K562 (cell line): ENCODE results near the gene ZNF10. TPM values are rescaled to one million over a fixed set of nuclear protein-coding genes. Genes with fewer than 3 reads are reported as not detected.

Experiments used
- CBX5 ChIP-seq: IDR thresholded peaks from 2 replicates; pipeline ENCODE4 v1.6.1; 2014; ENCODE audit warnings: low read depth, borderline replicate concordance
- DPF2 ChIP-seq: fragments of 450-650 bp; IDR thresholded peaks from 2 replicates; pipeline ENCODE4 v1.6.1; 2016
- FOXK2 ChIP-seq, 2 experiments: fragments of 450-650 bp; IDR thresholded peaks in 1 of 2; conservative IDR thresholded peaks in 1 of 2; 2 replicates each; pipeline ENCODE4 v1.6.1; 2016; ENCODE audit warnings: low read depth in 2 of 2, mild to moderate bottlenecking in 1 of 2
- FOXM1 ChIP-seq, 2 experiments: fragments of 450-650 bp in 1 of 2; sonication (generic) in 1 of 2; formaldehyde crosslinking in 1 of 2; IDR thresholded peaks; 2 replicates each; pipeline versions ENCODE4 v1.6.1 to v1.9.0; 2017 to 2022; ENCODE audit warnings: low read depth in 2 of 2, mild to moderate bottlenecking in 2 of 2, missing genetic modification reagents in 1 of 2, moderate library complexity in 1 of 2
- HSF4 ChIP-seq: fragments of 250-450 bp; sonication (Bioruptor Pico); IDR thresholded peaks from 2 replicates; pipeline ENCODE4 v2.1.2; 2022; ENCODE audit warnings: mild to moderate bottlenecking, moderate library complexity, borderline replicate concordance
- KLF13 ChIP-seq: fragments of 450-650 bp; IDR thresholded peaks from 2 replicates; pipeline ENCODE4 v1.6.1; 2016; ENCODE audit warnings: missing genetic modification characterization, low read depth, mild to moderate bottlenecking, missing compliant biosample characterization, moderate library complexity, borderline replicate concordance
- NCOA6 ChIP-seq: fragments of 450-650 bp; IDR thresholded peaks from 2 replicates; pipeline ENCODE4 v1.6.1; 2017; ENCODE audit warnings: mild to moderate bottlenecking
- NEUROD1 ChIP-seq: fragments of 150-350 bp; IDR thresholded peaks from 2 replicates; pipeline ENCODE4 v1.6.1; 2014; ENCODE audit warnings: borderline replicate concordance, low read length, low read depth; ENCODE audit not compliant: partially characterized antibody
- PCBP1 ChIP-seq: fragments of 200-400 bp; formaldehyde crosslinking; IDR thresholded peaks from 2 replicates; pipeline ENCODE4 v1.6.1; 2018; ENCODE audit warnings: mild to moderate bottlenecking, low read depth, low read length; ENCODE audit not compliant: poor library complexity, severe bottlenecking
- POLR2AphosphoS5 ChIP-seq: IDR thresholded peaks from 2 replicates; pipeline ENCODE4 v1.6.1; 2011; ENCODE audit warnings: mild to moderate bottlenecking, low read depth, low read length, moderate library complexity; ENCODE audit not compliant: control insufficient read depth, insufficient read depth
- PTBP1 ChIP-seq: fragments of 200-400 bp; formaldehyde crosslinking; IDR thresholded peaks from 2 replicates; pipeline ENCODE4 v1.6.1; 2017; ENCODE audit warnings: low read depth, low read length
- PYGO2 ChIP-seq: fragments of 450-650 bp; IDR thresholded peaks from 2 replicates; pipeline ENCODE4 v1.6.1; 2016; ENCODE audit warnings: mild to moderate bottlenecking, missing genetic modification characterization, moderate library complexity, missing compliant biosample characterization
- RBM25 ChIP-seq: fragments of 200-400 bp; formaldehyde crosslinking; IDR thresholded peaks from 2 replicates; pipeline ENCODE4 v1.6.1; 2018; ENCODE audit warnings: low read length, low read depth, moderate library complexity; ENCODE audit not compliant: severe bottlenecking
- SAP30 ChIP-seq: fragments of 200-600 bp; sonication (generic); IDR thresholded peaks from 2 replicates; pipeline ENCODE4 v1.6.1; 2012; ENCODE audit warnings: borderline replicate concordance, low read depth, mild to moderate bottlenecking, moderate library complexity, low read length, control low read depth, inconsistent platforms; ENCODE audit not compliant: insufficient read depth, poor library complexity, severe bottlenecking
- SETDB1 ChIP-seq: IDR thresholded peaks from one replicate; pipeline ENCODE4 v1.6.1; 2012; ENCODE audit warnings: low read length, control low read depth, inconsistent platforms
- SRSF7 ChIP-seq: fragments of 200-400 bp; formaldehyde crosslinking; optimal IDR thresholded peaks from 2 replicates; pipeline ENCODE3; 2017; ENCODE audit warnings: mild to moderate bottlenecking, low read depth, low read length
- ZBED1 ChIP-seq: IDR thresholded peaks from 2 replicates; pipeline ENCODE4 v1.6.1; 2014
- ZNF384 ChIP-seq: IDR thresholded peaks from 2 replicates; pipeline ENCODE4 v1.6.1; 2012; ENCODE audit warnings: low read depth, low read length, improper control_type of control experiment
- ZNF695 ChIP-seq: fragments of 450-650 bp; formaldehyde crosslinking; IDR thresholded peaks from 2 replicates; pipeline ENCODE4 v1.4.0; 2020; ENCODE audit warnings: mild to moderate bottlenecking, moderate library complexity
- polyA plus RNA-seq, 8 experiments: library from polyadenylated mRNA; depleted of rRNA in 4 of 8; stranded (reverse) in 5 of 8; unstranded in 3 of 8; fragments of >200 nt; fragmentation: Nextera tagmentation in 2 of 8; fragmentation: Illumina TruSeq in 1 of 8; extraction: Ambion mirVana in 2 of 8; extraction: Trizol in 1 of 8; gene quantifications; 2 replicates each; pipeline versions ENCODE4 v1.2.1 to v1.2.3, GENCODE V29; 2011 to 2014; ENCODE audit warnings: inconsistent platforms in 1 of 8, missing spikeins in 1 of 8
- total RNA-seq, 7 experiments: library from RNA; depleted of rRNA in 6 of 7; stranded (reverse); fragments of >200 nt in 6 of 7; fragmentation: Illumina TruSeq in 2 of 7; extraction: Trizol in 2 of 7; gene quantifications; 2 replicates each; pipeline versions ENCODE4 v1.2.1 to v1.2.3, GENCODE V29; 2011 to 2021; ENCODE audit warnings: low replicate concordance in 1 of 7
- TF ChIP-seq, protein P1 (sequence below): IDR thresholded peaks from 2 replicates; pipeline ENCODE4 v1.6.1; 2011; ENCODE audit not compliant: insufficient read length; ENCODE audit errors: extremely low read depth
- TF ChIP-seq, protein P2 (sequence below): fragments of 250-450 bp; sonication (Bioruptor Pico); IDR thresholded peaks from 2 replicates; pipeline ENCODE4 v1.8.0; 2022; ENCODE audit warnings: inconsistent platforms
- TF ChIP-seq, protein P3 (sequence below), 2 experiments: fragments of 450-650 bp; conservative IDR thresholded peaks; 2 replicates each; pipeline ENCODE4 v1.6.1; 2017; ENCODE audit warnings: mild to moderate bottlenecking in 2 of 2, moderate library complexity in 2 of 2
- TF ChIP-seq, protein P4 (sequence below): sonication (generic); formaldehyde crosslinking; IDR thresholded peaks from 2 replicates; pipeline ENCODE4 v1.9.0; 2022; ENCODE audit warnings: mild to moderate bottlenecking, missing genetic modification reagents

Gene ZNF10
- total and polyA plus RNA-seq, 9 of the 15 experiments (the other 6 are each of a cell fraction or from before 2014, with no cell fraction given): 3.5 to 5.8 (median 4.9) TPM

DNA sequence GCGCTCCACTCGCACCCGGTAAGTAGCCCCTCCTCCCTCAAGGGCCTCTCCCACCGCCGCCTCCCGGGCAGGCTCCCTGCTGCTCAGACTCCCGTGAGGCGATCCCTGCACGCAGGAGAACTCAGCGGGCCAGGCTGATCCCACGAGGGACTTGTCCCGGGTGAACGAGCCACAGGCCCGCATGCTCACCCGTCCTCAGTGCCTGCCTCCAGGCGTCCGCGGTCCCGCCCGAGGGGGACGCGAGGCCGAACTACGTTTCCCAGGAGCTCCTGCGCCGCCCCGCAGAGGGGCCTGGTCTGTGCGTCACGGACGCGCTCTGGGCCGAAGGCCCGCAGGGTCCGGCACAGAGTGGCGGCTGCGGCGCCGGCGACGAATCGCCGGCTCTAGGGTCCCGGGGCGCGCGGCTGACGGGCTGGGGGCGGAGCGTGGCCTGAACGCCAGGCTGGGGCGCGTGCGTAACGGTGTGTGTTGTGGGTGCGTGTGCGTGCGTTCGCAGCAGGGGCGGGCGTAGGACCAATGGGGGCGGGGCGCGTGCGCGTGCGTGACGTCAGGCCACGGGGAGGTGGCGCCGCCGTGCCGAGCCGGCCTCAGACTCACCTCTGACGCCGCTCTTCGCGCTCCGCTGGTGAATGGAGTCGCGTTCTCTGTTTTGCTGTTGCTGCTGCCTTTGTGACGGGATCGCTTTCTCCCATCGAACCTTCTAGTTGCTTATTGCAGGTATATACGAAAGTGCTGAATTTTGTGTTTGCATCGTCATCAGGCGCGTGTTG is at the start of gene ZNF10, which contains the start of gene ZNF891 (continued):
- TF ChIP-seq CBX5: no peak
- no peak for TF ChIP-seq SETDB1
- TF ChIP-seq SAP30: no peak
- no peak for TF ChIP-seq PTBP1
- TF ChIP-seq FOXM1 (IDR thresholded peaks at IDR 0.05; ENCODE audit: low read depth): no peak
- no peak for TF ChIP-seq FOXM1 (CRISPR knock-in tag; IDR thresholded peaks at IDR 0.05; ENCODE audit: low read depth)
- no peak; the same call in 1 of the 2 replicates for TF ChIP-seq DPF2
- no peak for TF ChIP-seq ZNF384
- TF ChIP-seq, protein P1, sequence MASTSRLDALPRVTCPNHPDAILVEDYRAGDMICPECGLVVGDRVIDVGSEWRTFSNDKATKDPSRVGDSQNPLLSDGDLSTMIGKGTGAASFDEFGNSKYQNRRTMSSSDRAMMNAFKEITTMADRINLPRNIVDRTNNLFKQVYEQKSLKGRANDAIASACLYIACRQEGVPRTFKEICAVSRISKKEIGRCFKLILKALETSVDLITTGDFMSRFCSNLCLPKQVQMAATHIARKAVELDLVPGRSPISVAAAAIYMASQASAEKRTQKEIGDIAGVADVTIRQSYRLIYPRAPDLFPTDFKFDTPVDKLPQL: no peak
- peak; percentile 83 for TF ChIP-seq POLR2AphosphoS5
- TF ChIP-seq, protein P2, sequence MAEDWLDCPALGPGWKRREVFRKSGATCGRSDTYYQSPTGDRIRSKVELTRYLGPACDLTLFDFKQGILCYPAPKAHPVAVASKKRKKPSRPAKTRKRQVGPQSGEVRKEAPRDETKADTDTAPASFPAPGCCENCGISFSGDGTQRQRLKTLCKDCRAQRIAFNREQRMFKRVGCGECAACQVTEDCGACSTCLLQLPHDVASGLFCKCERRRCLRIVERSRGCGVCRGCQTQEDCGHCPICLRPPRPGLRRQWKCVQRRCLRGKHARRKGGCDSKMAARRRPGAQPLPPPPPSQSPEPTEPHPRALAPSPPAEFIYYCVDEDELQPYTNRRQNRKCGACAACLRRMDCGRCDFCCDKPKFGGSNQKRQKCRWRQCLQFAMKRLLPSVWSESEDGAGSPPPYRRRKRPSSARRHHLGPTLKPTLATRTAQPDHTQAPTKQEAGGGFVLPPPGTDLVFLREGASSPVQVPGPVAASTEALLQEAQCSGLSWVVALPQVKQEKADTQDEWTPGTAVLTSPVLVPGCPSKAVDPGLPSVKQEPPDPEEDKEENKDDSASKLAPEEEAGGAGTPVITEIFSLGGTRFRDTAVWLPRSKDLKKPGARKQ (CRISPR knock-in tag): no peak
- TF ChIP-seq, protein P3, sequence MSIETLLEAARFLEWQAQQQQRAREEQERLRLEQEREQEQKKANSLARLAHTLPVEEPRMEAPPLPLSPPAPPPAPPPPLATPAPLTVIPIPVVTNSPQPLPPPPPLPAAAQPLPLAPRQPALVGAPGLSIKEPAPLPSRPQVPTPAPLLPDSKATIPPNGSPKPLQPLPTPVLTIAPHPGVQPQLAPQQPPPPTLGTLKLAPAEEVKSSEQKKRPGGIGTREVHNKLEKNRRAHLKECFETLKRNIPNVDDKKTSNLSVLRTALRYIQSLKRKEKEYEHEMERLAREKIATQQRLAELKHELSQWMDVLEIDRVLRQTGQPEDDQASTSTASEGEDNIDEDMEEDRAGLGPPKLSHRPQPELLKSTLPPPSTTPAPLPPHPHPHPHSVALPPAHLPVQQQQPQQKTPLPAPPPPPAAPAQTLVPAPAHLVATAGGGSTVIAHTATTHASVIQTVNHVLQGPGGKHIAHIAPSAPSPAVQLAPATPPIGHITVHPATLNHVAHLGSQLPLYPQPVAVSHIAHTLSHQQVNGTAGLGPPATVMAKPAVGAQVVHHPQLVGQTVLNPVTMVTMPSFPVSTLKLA (conservative IDR thresholded peaks at IDR 0.05): peak; percentile 85 to 95
- TF ChIP-seq FOXK2 (conservative IDR thresholded peaks at IDR 0.05 in 1 of 2, IDR thresholded peaks at IDR 0.05 in 1 of 2; ENCODE audit: low read depth in 2 of 2): peak in 1 of 2 experiments; percentile 30; a peak in 1 of 4 replicates
- TF ChIP-seq PYGO2 (tag): no peak
- TF ChIP-seq ZBED1: no peak
- TF ChIP-seq ZNF695: no peak
- TF ChIP-seq RBM25: peak; percentile 89
- TF ChIP-seq PCBP1: no peak
- TF ChIP-seq NCOA6: peak; percentile 93
- TF ChIP-seq, protein P4, sequence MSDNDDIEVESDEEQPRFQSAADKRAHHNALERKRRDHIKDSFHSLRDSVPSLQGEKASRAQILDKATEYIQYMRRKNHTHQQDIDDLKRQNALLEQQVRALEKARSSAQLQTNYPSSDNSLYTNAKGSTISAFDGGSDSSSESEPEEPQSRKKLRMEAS (CRISPR knock-in tag): peak; percentile 92
- TF ChIP-seq HSF4: no peak
- no peak for TF ChIP-seq SRSF7
- no peak for TF ChIP-seq NEUROD1
- TF ChIP-seq KLF13 (tag): no peak
